ENCODE data around the gene DENND2A. TPM values are rescaled to one million over a fixed set of nuclear protein-coding genes. Genes with fewer than 3 reads are reported as not detected.

The DENND2A gene
- total and polyA plus RNA-seq, 2 of the 4 experiments (the other 2 are of a cell fraction): 7.5 to 10.3 TPM

DNA sequence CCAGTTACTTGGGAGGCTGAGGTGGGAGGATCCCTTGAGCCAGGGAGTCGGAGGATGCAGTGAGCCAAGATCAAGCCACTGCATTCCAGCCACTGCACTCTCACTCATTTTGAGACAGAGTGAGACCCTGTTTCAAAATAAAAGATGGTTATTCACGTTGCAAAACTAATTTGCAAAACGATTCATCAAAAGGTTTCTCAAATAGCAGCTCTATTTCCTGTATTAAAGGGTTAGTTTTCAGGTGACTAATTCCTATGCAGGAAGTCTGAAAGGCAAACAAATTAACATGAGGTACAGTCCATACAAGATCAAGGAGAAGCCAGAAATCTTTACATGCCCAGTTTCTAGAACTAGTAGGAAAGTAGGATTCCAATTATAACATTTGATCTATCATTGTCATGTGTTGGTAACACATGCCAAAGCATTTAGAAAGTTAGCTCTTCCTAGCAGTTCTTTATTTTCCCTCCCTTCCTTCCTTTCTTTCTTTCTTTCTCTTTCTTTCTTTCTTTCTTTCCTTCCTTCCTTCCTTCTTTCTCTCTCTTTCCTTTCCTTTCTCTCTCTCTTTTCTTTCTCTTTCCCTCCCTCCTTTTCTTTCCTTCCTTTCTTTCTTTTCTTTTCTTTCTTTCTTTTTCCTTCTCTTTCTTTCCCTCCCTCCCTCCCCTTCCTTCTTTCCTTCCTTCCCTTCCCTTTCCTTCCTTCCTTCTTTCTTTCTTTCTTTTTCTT, 49.3 kb downstream of the DENND2A start:
- H3K27ac ChIP-seq (ENCODE audit: insufficient read depth, low read length): no peak overlapping the region
- H2AFZ ChIP-seq (replicated peaks; ENCODE audit: low read length, poor library complexity): no peak overlapping the region
- no peaks in the 10 kb centered on the region for H4K20me1 ChIP-seq (ENCODE audit: insufficient read depth, low read length)
- no peak overlapping the region for H3K4ac ChIP-seq (ENCODE audit: low read depth, low read length)
- no peak overlapping the region for H2BK20ac ChIP-seq (ENCODE audit: low read depth, low read length)
- ATAC-seq (ENCODE audit: low read depth) (peak; percentile 42), DNase-seq (peak; percentile 41)
- dilution Hi-C loops (cut with HindIII; ENCODE audit: low sequenced_read_pairs, unreplicated experiment): no loop called here
- H4K8ac ChIP-seq (ENCODE audit: low read depth in 2 of 2, low read length in 2 of 2): no peak overlapping the region
- intact Hi-C loops (cut with micrococcal nuclease): no loop called here
- H3K9me3 ChIP-seq (ENCODE audit: control insufficient read depth, insufficient read depth, low read length): no peaks in the 10 kb centered on the region
- no peak overlapping the region for H2BK15ac ChIP-seq (ENCODE audit: low read depth, low read length)
- no peaks in the 10 kb centered on the region for H3K27me3 ChIP-seq (ENCODE audit: control insufficient read depth, insufficient read depth, low read length)
- H4K5ac ChIP-seq (ENCODE audit: low read depth, low read length): no peak overlapping the region
- H2AK9ac ChIP-seq (replicated peaks; ENCODE audit: low read depth, low read length, poor library complexity): no peak overlapping the region
- no peak overlapping the region for H2BK120ac ChIP-seq (ENCODE audit: low read depth, low read length)
- no peak overlapping the region for H3K14ac ChIP-seq (replicated peaks; ENCODE audit: low read depth, low read length)
- H3K79me1 ChIP-seq (ENCODE audit: low read depth in 1 of 2, low read length in 2 of 2): peaks cover 6 to 48% of the 10 kb centered on the region in 2 experiments
- H3K4me2 ChIP-seq (ENCODE audit: low read depth, low read length): no peak overlapping the region
- ChIA-PET POLR2A (ENCODE audit: unreplicated experiment) (no interaction called here), CTCF (interaction anchor here (0.5 to 0.8 kb wide), 2 partner anchors 37 to 58 kb away, joined by 3 read pairs; no protein-coding TSS in a partner anchor)
- H4K91ac ChIP-seq (ENCODE audit: insufficient read depth, low read depth, low read length): no peak overlapping the region; the same call in 1 of the 2 replicates
- no TSS peak for BruUV-seq (replicated peaks)
- H3K4me1 ChIP-seq (ENCODE audit: control insufficient read depth, insufficient read depth, low read length): peaks cover 5% of the 10 kb centered on the region; the same call in 1 of the 2 replicates
- H3K9me1 ChIP-seq (ENCODE audit: insufficient read depth, low read length): peaks cover 14% of the 10 kb centered on the region
- no peak overlapping the region for H3K4me3 ChIP-seq (ENCODE audit: insufficient read depth, low read depth, low read length)
- H2AK5ac ChIP-seq (ENCODE audit: low read depth, low read length): no peak overlapping the region
- H2BK5ac ChIP-seq (ENCODE audit: low read depth, low read length, poor library complexity, severe bottlenecking): peak overlapping the region; percentile 25
- no peak for TF ChIP-seq CHD1 (IDR thresholded peaks at IDR 0.05; ENCODE audit: low read depth, low read length)
- TF ChIP-seq RFX5 (IDR thresholded peaks at IDR 0.05; ENCODE audit: low read depth, low read length): no peak
- no peak for TF ChIP-seq USF2 (IDR thresholded peaks at IDR 0.05; ENCODE audit: low read depth, low read length)
- TF ChIP-seq MXI1 (IDR thresholded peaks at IDR 0.05; ENCODE audit: borderline replicate concordance, low read depth, low read length): no peak
- TF ChIP-seq, protein P1, sequence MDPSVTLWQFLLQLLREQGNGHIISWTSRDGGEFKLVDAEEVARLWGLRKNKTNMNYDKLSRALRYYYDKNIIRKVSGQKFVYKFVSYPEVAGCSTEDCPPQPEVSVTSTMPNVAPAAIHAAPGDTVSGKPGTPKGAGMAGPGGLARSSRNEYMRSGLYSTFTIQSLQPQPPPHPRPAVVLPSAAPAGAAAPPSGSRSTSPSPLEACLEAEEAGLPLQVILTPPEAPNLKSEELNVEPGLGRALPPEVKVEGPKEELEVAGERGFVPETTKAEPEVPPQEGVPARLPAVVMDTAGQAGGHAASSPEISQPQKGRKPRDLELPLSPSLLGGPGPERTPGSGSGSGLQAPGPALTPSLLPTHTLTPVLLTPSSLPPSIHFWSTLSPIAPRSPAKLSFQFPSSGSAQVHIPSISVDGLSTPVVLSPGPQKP (IDR thresholded peaks at IDR 0.05; ENCODE audit: borderline replicate concordance, low read depth, low read length): no peak
- TF ChIP-seq BHLHE40 (IDR thresholded peaks at IDR 0.05; ENCODE audit: low read depth, low read length): no peak
- no peak for TF ChIP-seq RAD21 (IDR thresholded peaks at IDR 0.05; ENCODE audit: low read length)
- no peak for TF ChIP-seq FOS (IDR thresholded peaks at IDR 0.05; ENCODE audit: low read depth, low read length)
- no peak for TF ChIP-seq RCOR1 (IDR thresholded peaks at IDR 0.05; ENCODE audit: insufficient replicate concordance, low read length)
- WGBS, 2 experiments (ENCODE audit: extremely low coverage in 2 of 2, insufficient read length in 1 of 2): no CpG with 5 or more reads among the region's 3 CpGs
- no peak overlapping the region for H3K9ac ChIP-seq (ENCODE audit: low read depth, low read length)
- H3K36me3 ChIP-seq (ENCODE audit: control insufficient read depth, insufficient read depth, low read length): peaks cover 21% of the 10 kb centered on the region
- no peak overlapping the region for H3K56ac ChIP-seq (ENCODE audit: extremely low read depth, insufficient read depth, low read length)
- H3K23ac ChIP-seq (ENCODE audit: low read depth, low read length): peak overlapping the region; percentile 24; the same call in 1 of the 2 replicates
- H3K18ac ChIP-seq (ENCODE audit: low read depth, low read length): no peak overlapping the region
- in situ Hi-C loops (cut with MboI; ENCODE audit: low sequenced_read_pairs): no loop called here

All from IMR-90 (cell line).